RCC 7860 (cell line): ENCODE results near the gene SCARF2.
A peak's percentile ranks its signal among the peaks of the same experiment; 100 is the strongest.
"Not testable (repeated sequence)": the region's sequence is repeated elsewhere in the genome, so short reads cannot be mapped to it uniquely, and the experiment has no call there.

ENCODE experiments used
- DNase-seq: peaks from one replicate; pipeline ENCODE4 v3.0.0-alpha.2; 2015; ENCODE audit warnings: low spot score
- FAIRE-seq: peaks from 2 replicates; lab custom pipeline; 2012; peaks lifted over from hg19 to GRCh38; lab: Jason Lieb, UNC

The SCARF2 gene

GRCh38 chr22:20430101-20430719 lies 7.4 kb downstream of the SCARF2 start:
- FAIRE-seq: no peak

GRCh38 chr22:20429254-20430100 lies 8.1 kb downstream of the SCARF2 start:
- DNase-seq: no peak
- FAIRE-seq: no peak

More at GRCh38 chr22:20430101-20430719, 7.4 kb downstream of the SCARF2 start:
- DNase-seq: no peak

DNA sequence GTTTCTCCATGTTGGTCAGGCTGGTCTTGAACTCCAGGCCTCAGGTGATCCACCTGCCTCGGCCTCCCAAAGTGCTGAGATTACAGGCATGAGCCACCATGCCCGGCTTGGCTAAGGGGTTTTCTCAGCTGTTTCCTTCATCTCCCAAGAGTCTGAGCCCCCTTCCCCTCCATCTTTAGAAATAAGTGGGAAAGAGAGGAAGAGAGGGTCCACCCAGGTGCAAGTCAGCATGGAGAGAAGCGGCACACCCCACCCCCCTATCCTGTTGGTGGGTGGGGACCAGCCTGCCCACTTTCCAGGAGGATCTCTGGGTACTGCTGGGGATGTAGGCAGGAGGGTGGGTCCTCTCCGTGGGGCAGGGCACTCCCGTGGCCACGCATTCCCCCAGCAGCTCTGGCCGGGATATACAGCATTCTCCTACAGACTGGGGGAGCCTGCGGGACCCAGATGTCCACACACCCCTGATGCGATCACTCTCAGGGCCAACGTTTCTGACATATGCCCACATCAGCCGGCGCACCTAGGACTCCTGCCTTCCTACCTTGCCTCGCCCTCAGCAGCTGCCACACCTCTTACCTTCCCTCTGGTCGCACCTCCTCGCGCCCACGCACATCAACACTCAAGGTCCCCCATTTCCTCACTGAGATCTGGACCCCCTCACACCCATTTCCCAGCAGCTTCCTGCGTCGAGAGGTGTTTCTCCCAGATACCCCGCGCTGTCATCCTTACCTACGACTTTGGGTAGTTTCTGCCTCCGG lies 8.9 kb downstream of the SCARF2 start:
- FAIRE-seq (no peak), DNase-seq (no peak)

GRCh38 chr22:20427945-20428417 lies 9.6 kb downstream of the SCARF2 start:
- FAIRE-seq (no peak), DNase-seq (no peak)

- FAIRE-seq: no peak
- DNase-seq: no peak
These were observed 10.3 kb downstream of the SCARF2 start for GRCh38 chr22:20427104-20427944.

GRCh38 chr22:20426259-20426615 lies 11.4 kb downstream of the SCARF2 start:
- FAIRE-seq (no peak), DNase-seq (no peak)

DNA sequence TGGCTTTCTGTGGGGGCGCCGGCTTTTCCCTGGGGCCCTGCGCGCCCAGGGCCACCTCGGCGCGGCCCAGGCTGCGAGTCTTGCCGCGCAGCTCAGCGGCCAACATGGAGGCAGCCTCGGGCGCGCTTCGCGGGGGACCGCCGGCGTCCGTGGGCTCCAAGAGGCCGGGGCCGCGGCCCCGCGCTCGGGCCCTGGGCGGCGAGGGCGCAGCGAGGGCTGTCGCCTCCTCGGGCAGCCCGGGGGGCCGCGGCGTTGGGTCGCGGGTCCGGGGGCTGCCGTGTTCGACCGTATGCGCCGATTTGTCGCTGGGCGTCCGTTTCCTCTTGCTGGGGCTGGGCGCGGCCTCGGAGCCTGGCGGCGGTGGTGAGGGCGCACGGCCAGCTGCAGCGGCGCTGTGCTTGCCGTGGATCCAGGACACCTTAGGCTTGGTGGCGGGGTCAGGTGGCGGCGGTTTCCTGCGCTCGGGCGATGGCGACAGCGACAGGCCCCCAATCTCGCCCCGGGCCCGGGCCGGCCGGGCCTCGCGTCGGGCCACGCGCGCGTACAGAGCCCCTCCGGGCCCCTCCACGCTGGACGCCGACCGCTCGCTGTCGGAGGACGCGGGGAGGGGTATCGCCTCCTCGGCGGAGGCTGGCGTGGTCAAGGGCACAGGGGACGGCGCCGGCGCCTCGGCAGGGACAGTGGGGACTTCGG lies 11.9 kb downstream of the SCARF2 start:
- no peak for DNase-seq
- no peak for FAIRE-seq

DNA sequence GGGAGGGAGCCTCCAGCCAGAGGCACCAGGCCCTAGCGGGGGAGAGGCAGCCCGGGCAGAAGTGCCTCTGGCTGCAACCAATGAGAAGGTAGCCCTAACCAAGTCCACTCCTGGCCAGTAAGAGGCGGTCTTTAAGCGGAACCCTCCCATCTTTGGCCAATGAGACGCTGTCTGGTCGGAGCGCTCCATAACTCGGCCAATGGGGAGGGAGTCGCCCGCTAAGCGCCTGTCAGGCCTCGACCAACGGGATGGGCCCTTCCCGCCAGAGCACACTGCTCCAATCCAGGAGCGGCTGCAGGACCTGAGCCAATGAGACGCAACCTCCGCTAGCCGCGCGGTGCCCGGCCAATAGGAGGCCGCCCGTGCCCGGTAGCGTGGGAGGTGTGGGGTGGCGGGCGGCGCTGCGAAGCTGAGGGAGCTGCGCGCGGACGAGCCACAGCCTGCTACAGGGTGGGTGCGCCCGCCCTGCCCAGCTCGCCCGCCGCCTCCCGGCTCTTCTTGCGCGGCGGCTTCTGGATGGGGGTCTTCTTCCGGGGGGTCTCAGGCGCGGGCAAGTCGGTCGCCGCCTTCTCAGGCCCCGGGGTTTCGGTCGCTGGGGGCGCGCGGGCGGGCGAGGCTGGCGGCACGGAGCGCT lies 12.6 kb downstream of the SCARF2 start:
- DNase-seq (no peak), FAIRE-seq (no peak)

DNA sequence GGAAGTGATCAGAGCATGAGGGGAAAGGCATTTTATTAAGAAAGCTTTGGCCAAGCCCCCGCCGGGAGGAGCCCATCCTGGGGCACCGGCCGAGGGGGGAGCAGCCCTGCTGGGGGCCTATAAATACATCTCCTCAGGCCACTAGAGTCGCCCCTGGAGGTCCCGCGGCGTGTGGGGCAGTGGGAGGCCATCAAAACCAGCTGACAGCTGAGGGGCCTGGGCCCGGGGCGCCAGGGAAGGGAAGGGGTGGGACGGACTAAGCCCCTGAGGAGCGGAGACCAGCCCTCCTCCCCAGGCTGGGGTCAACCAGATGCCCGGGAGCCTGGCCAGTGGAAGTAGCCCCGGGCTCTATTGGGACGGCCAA lies 13.1 kb downstream of the SCARF2 start:
- DNase-seq (no peak), FAIRE-seq (no peak)

DNA sequence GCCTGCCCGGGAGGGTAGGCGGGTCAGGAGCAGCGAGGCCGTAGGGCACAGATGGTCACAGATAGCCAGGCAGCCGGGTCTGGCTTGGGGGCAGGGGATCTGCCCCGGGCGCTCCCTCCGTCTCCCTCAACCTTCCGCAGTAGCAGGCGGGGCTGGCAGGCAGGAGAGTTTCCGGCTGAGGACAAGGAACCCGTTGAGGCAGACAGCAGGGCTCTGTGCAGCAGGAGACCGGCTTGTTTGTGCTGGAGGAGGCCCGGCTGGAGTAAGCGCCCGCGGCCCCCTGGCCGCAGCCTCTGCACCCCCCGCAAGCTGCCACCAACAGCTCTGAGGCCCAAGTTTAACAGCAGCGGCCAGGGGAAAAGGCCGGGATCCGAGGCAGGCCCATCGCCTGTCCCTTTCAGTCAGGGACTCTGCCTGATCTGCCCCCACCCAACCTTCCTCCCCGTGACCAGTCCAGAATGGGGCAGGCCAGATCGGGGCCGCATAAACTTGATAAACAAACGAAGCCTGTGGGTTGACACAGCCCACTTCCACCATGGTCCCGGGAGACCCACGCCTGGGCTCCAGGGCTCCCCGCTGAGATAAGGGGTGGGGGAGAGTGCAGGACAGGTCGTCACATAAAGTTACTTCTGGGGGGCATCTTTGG lies 13.6 kb downstream of the SCARF2 start:
- FAIRE-seq (no peak), DNase-seq (no peak)

GRCh38 chr22:20423008-20423905 lies 14.4 kb downstream of the SCARF2 start:
- FAIRE-seq: no peak
- DNase-seq: no peak

- FAIRE-seq (no peak), DNase-seq (no peak)
These were observed 15.2 kb downstream of the SCARF2 start for GRCh38 chr22:20422271-20423007.

DNA sequence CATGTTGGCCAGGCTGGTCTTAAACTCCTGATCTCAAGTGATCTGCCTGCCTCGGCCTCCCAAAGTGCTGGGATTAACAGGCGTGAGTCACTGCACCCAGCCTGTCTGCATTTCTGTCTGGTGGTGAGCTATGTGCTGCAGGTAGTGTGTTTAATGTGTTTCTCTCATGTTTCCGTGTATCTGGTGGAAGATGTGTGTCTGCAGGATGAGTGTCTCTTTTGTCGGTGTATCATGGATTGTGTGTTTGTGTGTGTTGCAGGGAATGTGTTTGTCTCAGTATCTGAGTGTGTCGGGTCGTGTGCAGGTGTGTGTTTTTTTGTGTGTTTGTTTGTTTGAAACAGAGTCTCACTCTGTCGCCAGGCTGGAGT lies 16.1 kb downstream of the SCARF2 start:
- DNase-seq (no peak), FAIRE-seq (no peak)

DNA sequence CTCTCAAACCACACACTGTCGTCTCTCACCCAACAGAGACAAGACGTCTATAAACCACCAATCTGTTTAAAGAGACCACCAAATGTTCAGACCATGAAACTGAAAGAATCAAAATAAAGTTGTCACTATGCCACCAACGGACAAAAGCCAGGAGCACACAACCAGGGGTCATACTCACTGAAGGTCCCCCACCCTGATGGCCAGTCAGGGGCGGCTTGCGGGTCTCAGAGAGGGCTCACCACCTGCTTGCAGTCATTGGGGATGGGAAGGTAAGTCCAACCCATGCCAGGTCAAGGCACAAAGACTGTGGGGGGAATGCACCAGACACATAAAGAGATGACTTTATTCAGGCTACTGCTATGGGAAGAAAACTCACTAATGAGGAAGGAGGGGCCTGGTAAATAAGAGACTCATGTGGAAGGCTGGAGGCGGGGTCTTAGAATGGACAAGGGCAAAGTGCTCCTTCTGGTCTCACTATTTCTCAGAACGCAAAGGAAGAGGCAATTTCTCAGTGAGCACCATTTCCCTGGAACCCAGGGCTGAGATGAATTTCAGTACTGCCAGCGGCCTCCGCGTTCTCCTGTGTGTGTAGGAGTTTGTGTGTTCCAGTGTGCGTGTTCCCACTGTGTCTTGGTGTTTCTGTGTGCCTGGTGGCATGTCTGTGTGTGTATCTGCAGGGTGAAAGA lies 17.3 kb downstream of the SCARF2 start:
- FAIRE-seq: no peak
- DNase-seq: no peak

GRCh38 chr22:20419664-20419951 lies 18.0 kb downstream of the SCARF2 start:
- FAIRE-seq (no peak), DNase-seq (no peak)

- DNase-seq (peak; percentile 48), FAIRE-seq (no peak)
These were observed 19.3 kb downstream of the SCARF2 start for GRCh38 chr22:20418211-20418788.

DNA sequence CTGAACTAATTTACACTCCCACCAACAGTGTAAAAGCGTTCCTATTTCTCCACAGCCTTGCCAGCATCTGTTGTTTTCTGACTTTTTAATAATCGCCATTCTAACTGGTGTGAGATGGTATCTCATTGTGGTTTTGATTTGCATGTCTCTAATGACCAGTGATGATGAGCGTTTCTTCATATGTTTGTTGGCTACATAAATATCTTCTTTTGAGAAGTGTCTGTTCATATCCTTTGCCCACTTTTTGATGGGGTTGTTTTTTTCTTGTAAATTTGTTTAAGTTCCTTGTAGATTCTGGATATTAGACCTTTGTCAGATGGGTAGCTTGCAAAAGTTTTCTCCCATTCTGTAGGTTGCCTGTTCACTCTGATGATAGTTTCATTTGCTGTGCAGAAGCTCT lies 21.9 kb downstream of the SCARF2 start:
- DNase-seq, FAIRE-seq: not testable (repeated sequence)
